ENCODE data around the gene CLUH. TPM values are rescaled to one million over a fixed set of nuclear protein-coding genes. Genes with fewer than 3 reads are reported as not detected.
A peak's percentile ranks its signal among the peaks of the same experiment; 100 is the strongest.

CLUH gene
- total and polyA plus RNA-seq, 11 donors: 89.5 to 298 (median 154) TPM

GRCh38 chr17:2751491-2751890, 39.9 kb upstream of the CLUH start:
- Histone ChIP-seq H3K27me3 (peaks cover 11 to 78% (median 39%) of the 10 kb centered on the region in 9 donors), H3K4me3 (no peak overlapping the region), H3K9me3 (no peaks in the 10 kb centered on the region), H3K4me1 (peaks cover 0 to 21% (median 4%) of the 10 kb centered on the region in 12 donors), H3K27ac (no peak overlapping the region), H3K36me3 (no peaks in the 10 kb centered on the region)
- no peak for DNase-seq
- ATAC-seq: no peak
- TF ChIP-seq CTCF (IDR thresholded peaks at IDR 0.05) (no peak), POLR2A (IDR thresholded peaks at IDR 0.05) (no peak)
- intact Hi-C loops (cut with DNase I): no loop called here
- WGBS, 4 donors: 58 to 71% (median 70%) methylated on average over 2 of the region's 2 CpGs

- DNase-seq (no peak), ATAC-seq (no peak)
- no peaks in the 10 kb centered on the region for H3K36me3 ChIP-seq
- no peak overlapping the region for H3K4me3 ChIP-seq
- H3K4me1 ChIP-seq: peaks cover 0 to 17% (median 2%) of the 10 kb centered on the region in 12 donors
- TF ChIP-seq POLR2A (IDR thresholded peaks at IDR 0.05): no peak
- TF ChIP-seq CTCF (IDR thresholded peaks at IDR 0.05): no peak
- no peaks in the 10 kb centered on the region for H3K9me3 ChIP-seq
- H3K27me3 ChIP-seq: peaks cover 5 to 72% (median 32%) of the 10 kb centered on the region in 9 donors
- intact Hi-C loops (cut with DNase I): no loop called here
- H3K27ac ChIP-seq: no peak overlapping the region
- WGBS, 4 donors: 51 to 88% (median 77%) methylated on average over 2 of the region's 2 CpGs
Observed at GRCh38 chr17:2750721-2751120, 39.2 kb upstream of the CLUH start.

- Histone ChIP-seq H3K27ac (no peak overlapping the region), H3K4me1 (peaks cover 0 to 11% (median 1%) of the 10 kb centered on the region in 12 donors), H3K36me3 (no peaks in the 10 kb centered on the region), H3K4me3 (peak overlapping the region in 6 of 12 donors; percentile 17 to 36 (median 28)), H3K9me3 (no peaks in the 10 kb centered on the region), H3K27me3 (peaks cover 3 to 65% (median 31%) of the 10 kb centered on the region in 9 donors)
- TF ChIP-seq POLR2A (IDR thresholded peaks at IDR 0.05) (no peak), CTCF (IDR thresholded peaks at IDR 0.05) (peak in 1 of 12 donors; percentile 11)
- 1 to 4% (median 1%) methylated on average over 17 to 35 of the region's 35 CpGs for WGBS, 4 donors
- intact Hi-C loops (cut with DNase I): no loop called here
- DNase-seq (peak; percentile 68 to 84 (median 76)), ATAC-seq (peak; percentile 55 to 95 (median 92))
Observed at GRCh38 chr17:2749784-2750181, 38.2 kb upstream of the CLUH start.

GRCh38 chr17:2749058-2749783, 37.7 kb upstream of the CLUH start, which contains the start of gene CCDC92B:
Gene CCDC92B (minus strand): TSS chr17:2749652. CDS start chr17:2735145, 14,507 bp downstream.
- intact Hi-C loops (cut with DNase I): no loop called here
- Histone ChIP-seq H3K27ac (no peak within 1 kb of the TSS), H3K4me1 (peaks cover 0 to 11% (median 1%) of the 10 kb centered on the region in 12 donors), H3K4me3 (peak within 1 kb of the TSS in 7 of 12 donors; percentile 17 to 36 (median 28)), H3K36me3 (no peaks in the 10 kb centered on the region), H3K27me3 (peaks cover 3 to 63% (median 31%) of the 10 kb centered on the region in 9 donors), H3K9me3 (no peaks in the 10 kb centered on the region)
- WGBS, 4 donors: 3 to 14% (median 5%) methylated on average over 11 to 76 of the region's 76 CpGs
- DNase-seq (peak in 1 of 5 donors; percentile 44), ATAC-seq (no peak)
- TF ChIP-seq POLR2A (IDR thresholded peaks at IDR 0.05) (no peak), CTCF (IDR thresholded peaks at IDR 0.05) (no peak)

Measured in heart left ventricle (tissue), 16 donors.